GM11168 (cell line): ENCODE measurements around the gene ALPK1.
"Not testable (repeated sequence)": the region's sequence is repeated elsewhere in the genome, so short reads cannot be mapped to it uniquely, and the experiment has no call there.

Source experiments
- in situ Hi-C: fragments of 300-500 bp; cut with MboI; formaldehyde crosslinking; loops from one replicate; pipeline ENCODE4 v1.12.0; 2022; ENCODE audit warnings: low sequenced_read_pairs; ENCODE audit not compliant: unreplicated experiment

ALPK1 gene

DNA sequence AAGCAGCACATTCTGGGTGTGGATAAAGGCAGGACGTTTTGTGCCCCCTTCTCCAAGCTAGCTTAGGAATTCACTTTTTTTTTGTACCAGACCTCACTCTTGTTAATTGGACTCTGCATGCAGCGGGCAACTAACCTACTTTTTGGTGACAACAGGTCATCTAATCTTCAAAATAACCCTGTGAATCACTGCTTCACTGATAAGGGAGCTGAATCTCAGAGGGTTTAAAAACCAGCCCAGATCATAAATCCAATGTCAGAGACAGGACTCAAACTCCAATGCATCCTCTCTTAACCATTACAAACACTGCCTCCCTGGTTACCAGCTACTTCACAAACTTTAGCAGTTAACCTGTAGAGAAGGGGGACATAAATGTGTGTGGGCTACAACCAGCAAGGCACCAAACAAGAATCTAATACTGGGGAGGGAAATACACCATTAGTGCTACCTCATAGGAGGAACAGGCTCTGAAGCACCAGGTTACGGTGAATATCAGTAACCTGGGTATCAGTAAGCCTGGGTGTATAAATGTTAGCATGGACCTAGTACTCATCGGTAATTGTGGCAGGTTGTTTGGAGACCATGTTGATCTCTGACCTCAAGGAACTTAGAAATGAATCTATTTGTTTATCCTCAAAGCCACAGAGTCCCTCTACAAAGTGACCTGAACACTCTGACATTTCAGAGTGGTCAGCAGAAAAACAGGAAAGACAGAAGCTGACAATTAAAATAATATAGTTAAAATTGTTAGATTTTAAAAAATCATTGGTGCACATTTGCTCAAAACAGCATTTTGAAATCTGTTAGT, 14.1 kb upstream of the ALPK1 start:
- in situ Hi-C loops, result no loop called here

DNA sequence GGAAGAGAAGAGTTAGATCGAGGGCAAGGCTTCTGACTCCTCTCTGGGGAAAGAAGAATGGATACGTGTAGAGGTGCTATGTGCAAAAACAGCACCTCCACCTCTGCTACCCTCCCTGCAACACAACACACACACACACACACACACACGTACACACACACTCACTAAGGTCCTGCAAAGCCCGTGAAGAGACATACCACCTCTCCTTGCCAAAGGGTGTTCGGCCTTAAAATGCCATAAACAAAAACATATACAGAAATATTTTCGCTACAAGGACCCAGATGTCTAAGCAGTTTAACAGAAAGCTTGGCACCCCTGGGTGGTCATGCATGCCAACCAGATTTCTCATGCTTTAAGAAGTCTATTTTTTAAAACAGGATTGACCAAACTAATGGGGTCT, 13.0 kb upstream of the ALPK1 start:
- in situ Hi-C loops, result no loop called here

DNA sequence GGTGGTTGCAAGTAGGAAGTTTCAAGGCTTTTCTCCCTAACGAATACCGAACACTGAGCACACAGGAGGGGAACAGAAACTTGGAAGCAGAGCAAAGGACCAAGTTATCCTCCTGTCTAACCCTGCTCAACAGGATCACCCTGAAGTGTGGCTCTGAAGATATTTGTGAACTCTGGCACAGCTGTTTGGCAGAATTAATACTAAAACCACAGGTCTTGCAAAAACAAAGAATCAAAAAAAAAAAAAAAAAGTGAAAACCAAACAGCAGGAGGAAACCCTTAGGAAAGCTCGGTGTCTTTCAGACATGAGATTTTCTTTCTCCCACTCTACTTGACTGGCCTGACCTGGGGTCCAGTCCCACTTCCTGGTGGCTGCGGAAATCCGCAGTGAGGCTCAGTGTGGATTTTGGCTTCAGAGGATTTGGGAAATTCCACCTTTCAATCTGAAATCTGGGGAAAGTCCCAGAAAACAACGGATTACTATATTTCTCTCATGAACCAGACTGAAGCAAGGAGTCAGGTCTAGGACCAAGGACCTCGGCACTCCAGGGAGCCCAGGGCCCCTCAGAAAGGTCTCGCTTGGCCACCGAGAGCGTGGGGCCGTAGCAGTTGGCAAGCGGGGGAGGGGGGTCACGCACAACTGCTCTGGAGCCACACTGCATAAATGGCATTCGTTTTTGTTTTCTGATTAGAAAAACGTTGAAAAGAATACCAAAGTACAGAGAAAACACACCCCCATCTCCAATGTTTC, 12.3 kb upstream of the ALPK1 start:
- in situ Hi-C loops, result no loop called here

DNA sequence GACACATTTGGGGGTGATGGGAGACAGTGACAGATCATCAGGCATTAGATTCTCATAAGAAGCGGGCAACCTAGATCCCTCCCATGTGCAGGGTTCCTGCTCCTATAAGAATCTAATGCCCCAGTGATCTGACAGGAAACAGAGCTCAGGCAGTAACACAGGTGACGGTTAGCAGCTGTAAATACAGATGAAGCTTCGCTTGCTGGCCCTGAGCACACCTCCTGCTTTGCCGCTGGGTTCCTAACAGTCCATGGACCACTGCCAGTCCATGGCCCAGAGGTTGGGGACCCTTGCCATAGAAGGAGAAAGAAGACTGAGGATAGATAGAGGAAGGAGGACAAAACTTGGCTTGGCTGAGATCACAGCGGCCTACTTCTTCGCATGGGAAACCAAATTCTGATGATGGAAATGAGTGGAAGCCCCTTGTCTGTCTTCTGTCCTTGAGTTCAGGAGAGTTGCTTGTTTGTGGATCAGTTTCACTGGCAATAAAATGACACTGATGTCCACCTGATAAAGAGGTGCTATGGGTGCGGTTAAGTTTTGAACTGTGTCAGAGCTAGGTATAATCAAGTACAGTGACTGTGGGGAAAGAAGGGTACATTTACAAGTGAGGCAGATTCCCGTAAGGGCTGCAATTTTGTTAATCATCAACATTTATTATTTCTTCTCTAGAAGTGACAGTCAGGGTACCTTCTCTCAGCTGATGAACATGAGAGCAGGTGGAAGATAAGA, 9.7 kb upstream of the ALPK1 start:
- in situ Hi-C loops, result no loop called here

DNA sequence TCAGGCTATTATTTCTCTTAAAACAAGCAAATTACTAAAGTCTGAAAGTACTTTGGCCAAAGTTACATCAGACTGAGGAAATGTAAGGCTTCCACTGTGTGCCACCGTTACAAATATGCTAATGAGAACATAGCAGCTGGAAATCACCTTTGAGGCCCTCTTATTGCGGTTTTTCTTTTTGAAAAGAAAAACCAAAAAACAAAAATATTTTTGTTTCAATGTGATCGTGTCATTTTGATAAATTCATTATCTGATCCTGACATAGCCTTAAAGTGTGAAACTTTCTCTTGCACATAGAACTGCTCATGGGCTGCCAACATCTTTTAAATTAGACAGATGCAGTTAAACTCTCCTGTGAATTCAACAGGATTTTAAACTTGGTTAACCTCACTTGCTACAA, 8.7 kb upstream of the ALPK1 start:
- in situ Hi-C loops, result no loop called here

DNA sequence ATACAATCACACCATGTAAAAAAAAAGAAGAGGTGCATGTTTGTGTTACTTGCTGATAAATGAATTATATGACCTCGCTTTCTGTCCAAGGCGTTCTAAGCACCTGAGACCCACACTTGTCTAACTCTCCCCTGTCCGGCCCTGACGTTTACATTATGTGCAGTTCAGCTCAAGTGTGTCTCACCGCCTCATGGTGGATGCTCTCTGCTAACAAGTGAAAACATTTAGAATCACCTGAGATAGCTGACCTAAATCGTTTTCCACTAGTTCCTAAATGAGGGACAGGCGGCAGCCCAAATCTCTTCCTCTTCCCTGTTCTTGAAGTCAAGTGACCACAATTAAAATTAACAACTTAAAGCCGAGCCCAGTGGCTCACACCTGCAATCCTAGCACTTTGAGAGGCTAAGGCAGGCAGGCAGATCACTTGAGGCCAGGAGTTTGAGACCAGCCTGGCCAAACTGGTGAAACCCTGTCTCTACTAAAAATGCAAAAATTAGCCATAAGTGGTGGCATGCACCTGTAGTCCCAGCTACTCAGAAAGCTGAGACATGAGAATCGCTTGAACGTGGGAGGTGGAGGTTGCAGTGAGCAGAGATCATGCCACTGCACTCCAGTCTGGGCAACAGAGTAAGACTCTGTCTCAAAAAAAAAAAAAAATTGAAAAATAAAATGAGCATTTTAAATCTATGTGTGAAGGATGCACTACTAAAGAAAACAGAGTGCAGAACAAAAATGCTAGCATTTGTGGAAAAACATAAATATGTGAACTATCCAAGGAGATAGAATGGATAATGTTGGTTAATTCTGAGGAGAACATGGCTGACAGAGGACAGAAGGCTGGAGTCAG, 7.5 kb upstream of the ALPK1 start:
- in situ Hi-C loops, result no loop called here

DNA sequence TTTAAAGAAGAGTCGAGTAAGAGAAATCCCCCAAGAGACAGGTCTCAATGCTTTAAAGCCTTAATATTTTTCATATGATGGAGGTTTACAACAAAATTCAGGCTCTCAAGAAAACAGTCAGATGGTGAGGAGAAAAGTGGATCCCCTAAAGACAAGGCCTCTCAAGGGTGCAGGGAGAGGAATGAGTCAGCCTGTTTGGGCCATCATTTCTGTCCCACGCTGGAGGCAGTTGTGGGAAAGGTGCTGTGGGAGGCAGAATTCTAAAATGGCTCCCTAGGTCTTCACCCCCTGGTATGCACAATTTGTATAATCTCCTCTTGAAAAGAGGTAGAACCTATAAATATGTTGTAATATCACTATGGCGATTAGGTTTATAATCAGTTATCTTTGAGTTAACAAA, 6.8 kb upstream of the ALPK1 start:
- in situ Hi-C loops, result no loop called here

DNA sequence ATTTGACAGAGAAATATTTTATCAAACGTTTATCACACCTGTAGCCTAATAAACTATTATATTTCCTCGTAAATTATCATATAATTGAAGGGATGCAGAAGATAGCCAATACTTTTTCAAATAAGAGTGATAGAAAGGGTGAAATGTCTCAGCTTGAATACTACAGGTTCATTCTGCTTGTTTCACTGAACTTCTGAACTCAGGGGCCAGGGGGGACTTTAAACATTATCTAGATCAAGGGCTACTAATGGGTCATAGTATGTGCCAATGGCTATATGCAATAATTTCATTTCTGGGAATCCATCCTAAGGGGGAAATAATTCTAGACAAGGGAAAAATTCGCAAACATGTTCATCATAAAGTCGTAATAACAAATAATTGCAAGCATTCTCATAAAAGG, 2.6 kb downstream of the ALPK1 start:
- in situ Hi-C loops, result no loop called here

DNA sequence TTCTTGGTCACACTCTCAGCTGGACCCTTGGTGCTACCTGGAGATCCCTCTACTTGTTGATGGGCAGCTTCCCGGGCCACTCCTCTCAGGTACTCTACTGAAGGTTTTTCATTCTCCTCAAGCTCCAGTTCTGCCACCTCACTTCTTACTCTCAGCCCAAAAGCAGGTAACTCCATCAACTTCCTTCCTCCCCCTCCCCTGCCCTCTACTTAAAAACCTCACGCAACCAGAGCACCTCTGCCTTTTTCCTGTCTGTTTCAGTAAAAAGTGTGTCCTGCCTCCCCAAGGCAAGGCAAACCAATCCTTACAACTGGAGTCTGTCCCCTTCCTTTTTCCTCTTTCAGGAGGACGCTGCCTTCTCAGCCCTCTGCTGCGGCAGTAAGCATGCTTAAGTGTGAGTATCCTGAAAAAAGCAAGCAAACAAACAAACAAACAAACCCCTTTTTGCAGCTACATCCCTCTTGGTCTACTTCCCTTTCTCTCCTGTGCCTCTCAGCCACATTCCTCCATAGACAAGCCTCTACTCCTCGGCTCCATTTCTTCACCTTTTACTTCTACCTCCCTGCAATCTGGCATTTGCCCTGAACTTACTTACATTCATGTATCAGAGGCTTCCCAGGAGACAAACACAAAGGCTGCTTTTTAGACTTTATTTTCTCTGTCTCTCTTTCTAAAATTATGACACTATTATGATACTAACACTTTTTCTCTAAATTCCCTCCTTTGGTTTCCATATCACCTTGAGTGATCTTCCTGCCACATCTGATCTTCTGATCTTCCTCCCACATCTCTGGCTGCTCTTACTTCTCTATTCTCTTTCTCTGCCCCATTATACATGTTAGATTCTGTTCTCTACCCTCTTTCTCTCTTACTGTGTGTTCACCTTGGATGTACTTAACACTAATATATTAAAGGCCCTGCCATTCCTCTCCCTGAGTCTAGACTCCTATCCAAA, 5.4 kb downstream of the ALPK1 start:
- in situ Hi-C loops, result no loop called here

DNA sequence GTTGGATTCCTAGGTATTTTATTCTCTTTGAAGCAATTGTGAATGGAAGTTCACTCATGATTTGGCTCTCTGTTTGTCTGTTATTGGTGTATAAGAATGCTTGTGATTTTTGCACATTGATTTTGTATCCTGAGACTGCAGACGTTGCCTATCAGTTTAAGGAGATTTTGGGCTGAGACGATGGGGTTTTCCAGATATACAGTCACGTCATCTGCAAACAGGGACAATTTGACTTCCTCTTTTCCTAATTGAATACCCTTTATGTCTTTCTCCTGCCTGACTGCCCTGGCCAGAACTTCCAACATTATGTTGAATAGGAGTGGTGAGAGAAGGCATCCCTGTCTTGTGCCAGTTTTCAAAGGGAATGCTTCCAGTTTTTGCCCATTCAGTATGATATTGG, 8.3 kb downstream of the ALPK1 start:
- in situ Hi-C loops, result not testable (repeated sequence)

DNA sequence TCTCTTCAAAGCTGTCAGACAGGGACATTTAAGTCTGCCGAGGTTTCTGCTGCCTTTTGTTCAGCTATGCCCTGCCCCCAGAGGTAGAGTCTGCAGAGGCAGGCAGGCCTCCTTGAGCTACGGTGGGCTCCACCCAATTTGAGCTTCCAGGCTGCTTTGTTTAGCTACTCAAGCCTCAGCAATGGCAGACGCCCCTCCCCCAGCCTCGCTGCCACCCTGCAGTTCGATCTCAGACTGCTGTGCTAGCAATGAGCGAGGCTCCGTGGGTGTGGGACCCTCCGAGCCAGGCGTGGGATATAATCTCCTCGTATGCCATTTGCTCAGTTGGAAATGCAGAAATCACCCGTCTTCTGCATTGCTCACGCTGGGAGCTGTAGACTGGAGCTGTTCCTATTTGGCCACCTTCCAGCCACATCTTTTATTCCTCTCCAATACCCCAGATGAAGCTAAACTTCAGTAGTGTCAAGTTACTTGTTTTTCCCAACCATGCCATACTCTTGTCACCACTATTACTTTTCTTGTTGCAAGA, 12.2 kb downstream of the ALPK1 start:
- in situ Hi-C loops, result not testable (repeated sequence)

DNA sequence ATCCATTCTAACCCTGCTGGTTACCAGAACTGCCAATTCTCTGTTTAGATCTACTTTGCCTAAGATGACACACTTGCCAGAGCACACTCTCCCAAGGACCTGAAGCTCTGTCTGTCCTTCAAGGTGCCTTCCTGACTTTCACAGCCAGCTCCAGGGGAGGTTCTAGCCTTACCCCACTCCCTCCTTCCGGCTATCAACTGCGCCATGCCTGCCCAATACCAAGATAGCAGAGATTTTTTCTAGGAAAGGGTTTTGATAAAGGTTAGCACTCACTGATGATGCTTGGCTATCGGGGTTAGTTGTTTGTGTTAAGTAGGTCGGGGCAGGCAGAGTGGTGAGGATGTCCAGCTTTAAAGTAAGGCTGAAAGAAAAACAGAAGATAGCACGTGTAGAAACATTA, 14.3 kb downstream of the ALPK1 start:
- in situ Hi-C loops, result no loop called here

DNA sequence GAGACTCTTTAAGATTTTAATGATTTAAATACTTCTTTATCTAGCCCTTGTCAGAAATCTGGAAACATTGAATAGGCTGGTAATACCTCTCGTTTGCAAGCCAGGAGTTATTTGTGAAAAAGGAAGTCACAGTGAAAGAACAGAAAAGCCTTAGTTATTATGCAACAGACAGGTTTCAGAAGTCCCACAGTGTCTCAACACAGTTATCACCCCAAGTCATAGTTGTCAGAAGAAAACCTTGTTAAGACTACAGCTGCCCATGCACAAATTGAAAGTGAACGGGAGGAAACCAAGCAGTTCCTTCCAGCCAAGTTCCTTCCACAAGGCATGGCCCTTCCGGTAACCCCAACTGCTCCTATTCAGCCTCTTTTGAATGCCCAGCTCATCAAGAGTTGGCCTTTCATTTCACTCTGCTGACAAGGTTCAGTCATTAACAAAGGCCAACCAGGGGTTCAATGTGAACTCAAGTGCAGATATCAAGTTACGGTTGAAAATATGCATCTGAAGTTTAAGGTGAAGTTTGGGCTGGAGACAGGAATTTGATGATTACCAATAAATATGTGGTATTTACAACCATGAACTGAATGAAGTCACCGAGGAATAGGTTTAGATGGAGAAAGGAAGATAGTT, 15.6 kb downstream of the ALPK1 start:
- in situ Hi-C loops, result no loop called here

DNA sequence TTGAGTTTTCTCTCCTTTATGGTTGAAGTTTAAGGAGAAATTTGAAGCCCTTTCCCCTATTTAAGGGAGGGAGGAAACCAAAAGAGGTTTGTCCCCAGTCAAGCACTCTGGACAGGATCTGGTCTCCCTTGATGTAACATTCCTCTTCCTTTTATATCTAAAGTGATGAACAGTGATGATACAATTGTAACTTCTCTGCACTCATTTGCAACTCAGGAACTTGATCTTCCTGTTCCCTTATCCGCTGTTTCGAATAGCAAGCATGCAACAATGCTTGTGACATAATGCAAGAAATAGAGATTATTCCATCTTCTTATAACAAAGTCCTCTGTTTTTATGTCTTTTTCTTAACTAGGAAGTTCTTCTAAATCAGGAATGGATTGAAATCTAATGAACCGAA, 18.3 kb downstream of the ALPK1 start:
- in situ Hi-C loops, result no loop called here

DNA sequence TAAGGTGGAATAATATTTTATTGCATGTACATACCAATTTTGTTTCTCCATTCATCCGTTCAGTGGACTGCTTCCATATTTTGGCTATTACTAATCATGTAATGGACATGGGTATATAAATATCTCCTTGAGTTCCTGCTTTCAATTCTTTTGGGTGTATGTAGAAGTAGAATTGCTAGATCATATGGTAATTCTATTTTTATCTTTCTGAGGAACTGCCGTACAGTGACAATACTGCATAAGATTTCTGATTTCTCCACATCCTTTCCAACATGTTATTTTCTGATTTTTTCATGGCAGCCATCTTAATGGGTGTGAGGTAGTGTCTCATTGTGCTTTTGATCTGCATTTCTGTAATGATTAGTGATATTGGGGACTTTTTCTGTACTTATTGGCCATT, 19.2 kb downstream of the ALPK1 start:
- in situ Hi-C loops, result no loop called here

DNA sequence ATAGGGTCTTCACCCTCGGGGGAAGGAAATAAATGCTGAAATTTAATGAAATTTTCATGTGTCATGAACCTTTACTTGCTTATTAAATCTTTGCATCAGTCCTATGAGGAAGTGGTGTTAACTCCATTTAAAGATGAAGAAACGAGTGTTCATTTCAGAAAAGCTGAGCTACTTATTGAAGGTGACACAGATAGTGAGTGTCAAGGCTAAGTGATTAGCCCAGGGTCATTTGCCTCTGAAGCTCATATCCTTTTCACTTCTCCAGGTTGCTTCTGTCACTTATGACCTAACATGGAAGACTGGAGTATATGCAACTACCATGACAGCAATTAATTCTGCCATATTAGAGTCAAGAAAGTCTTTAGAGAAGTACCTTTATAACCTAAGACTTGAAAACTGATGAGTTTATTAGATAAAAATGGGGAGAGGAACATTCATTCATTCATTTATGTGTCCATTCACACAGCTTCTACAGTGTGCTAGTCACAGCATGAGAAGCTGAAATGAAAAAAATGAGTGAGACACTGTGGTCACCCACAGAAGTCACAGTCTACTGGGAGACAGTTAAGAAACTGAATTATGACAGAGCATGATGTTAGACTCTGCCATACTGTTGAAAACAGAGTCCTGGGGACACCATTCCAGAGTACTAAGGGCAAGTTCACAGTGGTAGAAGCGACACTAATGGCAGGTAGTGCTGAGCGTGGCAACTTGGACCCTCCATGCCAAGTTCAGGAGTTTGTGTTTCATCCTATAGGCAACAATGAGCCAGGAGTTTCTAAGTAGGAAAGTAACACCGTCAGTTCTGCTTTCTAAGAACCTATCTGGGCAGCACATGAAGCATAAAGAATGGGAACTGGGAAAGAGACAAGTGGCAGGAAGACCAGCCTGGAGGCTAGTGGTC, 21.3 kb downstream of the ALPK1 start:
- in situ Hi-C loops, result no loop called here
